ENCODE results near the gene APCDD1L. TPM values are rescaled to one million over a fixed set of nuclear protein-coding genes. Genes with fewer than 3 reads are reported as not detected.
A peak's percentile ranks its signal among the peaks of the same experiment; 100 is the strongest.

APCDD1L gene
- total RNA-seq, 4 donors from 2014 or later, result not detected

DNA sequence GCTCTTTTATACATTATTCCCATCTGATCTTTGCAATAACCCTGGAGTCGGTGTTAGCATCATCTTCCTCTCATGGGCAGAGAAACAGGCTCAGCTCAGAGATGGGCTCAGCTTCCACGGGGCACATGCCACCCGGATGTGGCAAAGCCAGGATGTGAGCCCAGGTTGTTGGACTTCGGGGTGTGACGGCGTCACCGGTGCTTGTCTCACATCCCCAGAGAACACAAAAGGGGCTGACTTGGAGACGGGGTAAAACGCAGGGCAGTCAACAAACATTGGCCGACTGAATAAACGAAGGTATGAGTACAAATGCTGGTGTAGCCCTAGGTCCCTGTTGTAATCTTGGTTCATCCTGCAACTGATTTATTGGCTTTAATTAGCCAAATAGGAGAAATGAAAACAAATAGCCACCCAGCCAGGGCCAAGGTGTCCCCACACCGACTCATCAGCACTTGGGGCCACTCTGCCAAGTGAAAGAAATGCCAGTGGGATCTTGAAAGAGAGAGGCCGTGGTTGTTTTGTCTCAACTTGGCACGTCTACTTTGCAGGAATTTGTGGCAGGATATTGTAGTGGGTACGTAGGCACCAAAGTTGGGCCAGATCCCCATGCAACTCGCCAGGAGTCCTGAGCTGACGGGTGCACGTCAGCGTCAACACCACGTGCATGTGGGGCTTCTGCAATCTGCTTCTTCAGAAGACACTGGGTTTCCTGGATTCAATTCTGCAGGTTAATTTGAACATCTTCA is 42.8 kb downstream of the APCDD1L start:
- Histone ChIP-seq H3K36me3 (no peaks in the 10 kb centered on the region), H3K27ac (no peak overlapping the region)
- DNase-seq, result no peak

DNA sequence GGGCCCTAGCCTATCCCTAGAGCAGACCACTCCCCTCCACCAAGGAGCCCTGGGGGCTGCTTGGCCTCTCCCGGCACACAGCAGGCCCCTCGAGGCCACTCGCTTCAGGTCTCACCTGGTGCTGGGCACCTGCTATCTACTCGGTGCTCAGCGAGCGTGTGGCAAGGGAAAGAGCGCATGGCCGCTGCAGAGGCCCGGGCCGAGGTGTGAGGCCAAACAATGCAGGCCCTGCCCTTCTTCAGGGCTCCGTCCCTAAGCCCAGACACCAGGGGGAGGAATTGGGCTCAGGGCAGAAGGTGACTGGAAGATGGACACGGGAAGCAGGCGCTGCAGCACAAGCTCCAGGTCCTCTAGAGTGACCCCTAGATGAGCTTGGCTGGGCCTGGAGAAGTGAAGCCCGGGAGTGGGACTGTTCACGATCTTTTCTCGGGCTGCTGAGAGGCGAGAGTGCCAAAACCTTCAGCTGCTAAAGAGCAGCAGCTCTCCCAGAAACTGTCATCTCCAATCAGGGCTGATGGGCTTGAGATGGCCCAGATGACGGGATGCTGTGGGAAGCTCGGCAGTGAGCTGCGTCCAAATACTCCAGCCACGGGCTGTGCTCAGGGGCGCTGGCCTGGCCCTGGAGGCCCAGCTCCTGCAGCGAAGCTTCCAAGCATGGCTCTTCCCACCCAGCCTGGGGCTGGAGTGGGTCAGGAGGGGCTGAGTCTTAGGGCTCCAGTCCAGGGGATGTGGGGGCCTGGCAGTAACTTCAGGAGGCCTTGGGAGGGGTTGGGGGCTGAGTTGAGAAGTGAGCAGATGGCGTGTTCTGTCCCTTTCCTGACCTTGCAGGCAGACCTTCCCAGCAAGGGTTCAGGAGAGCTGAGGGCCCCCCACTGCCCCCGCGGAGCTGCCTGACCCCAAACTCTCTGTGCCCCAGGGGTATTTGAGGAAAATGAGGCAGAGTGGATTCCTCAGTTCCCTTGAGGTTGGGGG is 43.7 kb downstream of the APCDD1L start:
- no peaks in the 10 kb centered on the region for H3K9me3 ChIP-seq
- no peaks in the 10 kb centered on the region for H3K27me3 ChIP-seq
- no peaks in the 10 kb centered on the region for H3K36me3 ChIP-seq
- H3K4me1 ChIP-seq, result no peaks in the 10 kb centered on the region
- no peak overlapping the region for H3K27ac ChIP-seq
- no peak overlapping the region for H3K4me3 ChIP-seq
- TF ChIP-seq, protein P1, sequence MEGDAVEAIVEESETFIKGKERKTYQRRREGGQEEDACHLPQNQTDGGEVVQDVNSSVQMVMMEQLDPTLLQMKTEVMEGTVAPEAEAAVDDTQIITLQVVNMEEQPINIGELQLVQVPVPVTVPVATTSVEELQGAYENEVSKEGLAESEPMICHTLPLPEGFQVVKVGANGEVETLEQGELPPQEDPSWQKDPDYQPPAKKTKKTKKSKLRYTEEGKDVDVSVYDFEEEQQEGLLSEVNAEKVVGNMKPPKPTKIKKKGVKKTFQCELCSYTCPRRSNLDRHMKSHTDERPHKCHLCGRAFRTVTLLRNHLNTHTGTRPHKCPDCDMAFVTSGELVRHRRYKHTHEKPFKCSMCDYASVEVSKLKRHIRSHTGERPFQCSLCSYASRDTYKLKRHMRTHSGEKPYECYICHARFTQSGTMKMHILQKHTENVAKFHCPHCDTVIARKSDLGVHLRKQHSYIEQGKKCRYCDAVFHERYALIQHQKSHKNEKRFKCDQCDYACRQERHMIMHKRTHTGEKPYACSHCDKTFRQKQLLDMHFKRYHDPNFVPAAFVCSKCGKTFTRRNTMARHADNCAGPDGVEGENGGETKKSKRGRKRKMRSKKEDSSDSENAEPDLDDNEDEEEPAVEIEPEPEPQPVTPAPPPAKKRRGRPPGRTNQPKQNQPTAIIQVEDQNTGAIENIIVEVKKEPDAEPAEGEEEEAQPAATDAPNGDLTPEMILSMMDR (IDR thresholded peaks at IDR 0.05), result no peak
- TF ChIP-seq POLR2A (IDR thresholded peaks at IDR 0.05), result no peak
- peak in 1 of 3 donors; percentile 56 for DNase-seq

More for the DNA sequence above, 42.8 kb downstream of the APCDD1L start:
- H3K4me1 ChIP-seq, result no peaks in the 10 kb centered on the region
- no peaks in the 10 kb centered on the region for H3K27me3 ChIP-seq
- H3K9me3 ChIP-seq, result no peaks in the 10 kb centered on the region
- H3K4me3 ChIP-seq, result no peak overlapping the region
- TF ChIP-seq, protein P1 (IDR thresholded peaks at IDR 0.05), result no peak
- no peak for TF ChIP-seq POLR2A (IDR thresholded peaks at IDR 0.05)

DNA sequence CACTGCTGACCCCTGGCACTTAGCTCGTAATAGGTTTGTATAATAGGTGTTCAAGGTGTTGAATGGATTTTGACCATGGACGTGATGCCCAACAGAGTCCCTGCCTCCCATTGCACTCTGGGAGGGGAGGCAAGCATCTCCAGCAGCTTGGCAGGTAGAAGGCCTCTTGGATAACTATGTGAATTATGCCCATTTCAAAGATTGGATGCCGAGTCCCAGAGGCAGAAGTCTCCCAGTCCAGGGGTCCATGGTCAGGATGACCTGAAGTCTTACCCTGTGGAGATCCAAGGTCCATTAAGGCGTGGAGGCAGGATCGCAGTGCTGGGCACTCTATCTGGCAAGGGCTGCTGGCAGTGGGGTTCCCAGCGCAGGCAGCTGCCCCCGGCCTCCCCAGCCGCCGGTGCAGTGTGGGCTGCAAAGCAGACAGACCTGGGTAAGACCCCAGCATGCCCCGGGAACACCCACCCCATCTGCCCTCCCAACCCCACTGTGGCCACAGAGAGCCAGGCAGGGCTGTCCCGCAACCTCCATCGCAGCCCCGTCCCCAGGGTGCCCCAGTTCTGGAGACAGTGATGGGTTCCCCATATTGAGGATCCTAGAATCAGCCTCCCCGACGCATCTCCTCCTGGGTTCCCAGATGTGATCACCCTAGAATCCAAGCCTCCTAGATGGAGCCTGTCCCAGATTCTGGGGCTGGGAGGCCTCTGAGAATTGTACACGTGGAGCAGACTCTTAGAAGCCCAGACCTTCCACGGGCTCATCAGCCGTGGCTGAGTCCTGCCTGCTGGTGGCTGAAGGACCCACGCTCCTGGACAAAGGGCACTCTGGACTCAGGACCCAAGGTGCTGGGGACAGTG is 44.6 kb downstream of the APCDD1L start:
- Histone ChIP-seq H3K27ac (no peak overlapping the region), H3K9me3 (no peaks in the 10 kb centered on the region), H3K27me3 (no peaks in the 10 kb centered on the region), H3K4me3 (no peak overlapping the region), H3K36me3 (no peaks in the 10 kb centered on the region), H3K4me1 (no peaks in the 10 kb centered on the region)
- no peak for DNase-seq
- TF ChIP-seq, protein P1 (IDR thresholded peaks at IDR 0.05), result no peak
- TF ChIP-seq POLR2A (IDR thresholded peaks at IDR 0.05), result no peak

DNA sequence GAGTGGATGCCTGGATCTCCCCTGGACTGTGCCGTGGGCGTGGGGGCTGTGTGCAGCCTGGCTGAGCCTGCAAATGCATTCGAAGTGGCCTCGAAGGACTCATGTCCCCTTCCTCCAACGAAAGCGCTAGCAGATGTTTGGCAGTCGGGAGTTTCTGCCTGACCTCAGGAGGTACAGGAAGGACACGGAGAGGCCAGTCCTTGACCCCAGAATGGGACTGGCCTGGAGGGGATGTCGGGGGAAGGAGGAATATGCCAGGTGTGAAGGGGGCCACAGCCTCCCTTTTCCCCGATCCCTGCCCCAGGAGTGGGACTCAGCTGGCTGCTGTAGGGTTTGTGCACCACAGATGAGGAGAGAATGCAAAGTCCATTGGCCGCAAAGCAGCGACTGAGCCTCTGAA is 45.6 kb downstream of the APCDD1L start:
- no peaks in the 10 kb centered on the region for H3K27me3 ChIP-seq
- no peak for DNase-seq
- H3K27ac ChIP-seq, result no peak overlapping the region
- H3K4me1 ChIP-seq, result no peaks in the 10 kb centered on the region
- no peak overlapping the region for H3K4me3 ChIP-seq
- H3K36me3 ChIP-seq, result no peaks in the 10 kb centered on the region
- TF ChIP-seq, protein P1 (IDR thresholded peaks at IDR 0.05), result no peak
- TF ChIP-seq POLR2A (IDR thresholded peaks at IDR 0.05), result no peak
- H3K9me3 ChIP-seq, result no peaks in the 10 kb centered on the region

Measured in Peyer's patch (tissue), 4 donors.